WI38 (cell line): ENCODE data around the gene THSD4.

Experiments used
- H3K4me3 ChIP-seq: 2 replicates; pipeline ENCODE4 v1.5.1; 2011; ENCODE audit warnings: low read depth, mild to moderate bottlenecking, control low read depth, low read length
- CTCF ChIP-seq: IDR thresholded peaks from 2 replicates; pipeline ENCODE4 v1.5.1; 2012; ENCODE audit warnings: low read depth, mild to moderate bottlenecking, control low read depth, low read length

THSD4 gene

GRCh38 chr15:71697236-71697635 is 582.0 kb downstream of the THSD4 start:
- H3K4me3 ChIP-seq = no peak overlapping the region
- TF ChIP-seq CTCF = no peak

GRCh38 chr15:71698030-71698429 is 582.8 kb downstream of the THSD4 start:
- no peak for TF ChIP-seq CTCF
- no peak overlapping the region for H3K4me3 ChIP-seq

GRCh38 chr15:71698742-71699141 is 583.5 kb downstream of the THSD4 start:
- no peak overlapping the region for H3K4me3 ChIP-seq
- no peak for TF ChIP-seq CTCF

GRCh38 chr15:71699977-71700376 is 584.7 kb downstream of the THSD4 start:
- TF ChIP-seq CTCF = no peak
- no peak overlapping the region for H3K4me3 ChIP-seq

GRCh38 chr15:71701808-71702207 is 586.5 kb downstream of the THSD4 start:
- TF ChIP-seq CTCF = no peak
- no peak overlapping the region for H3K4me3 ChIP-seq

GRCh38 chr15:71702496-71702895 is 587.2 kb downstream of the THSD4 start:
- no peak for TF ChIP-seq CTCF
- no peak overlapping the region for H3K4me3 ChIP-seq

- no peak overlapping the region for H3K4me3 ChIP-seq
- TF ChIP-seq CTCF = no peak
Observed at GRCh38 chr15:71705151-71705550, 589.9 kb downstream of the THSD4 start.
